ENCODE data around the gene NAA60. TPM values are rescaled to one million over a fixed set of nuclear protein-coding genes. Genes with fewer than 3 reads are reported as not detected.

Gene NAA60
- total RNA-seq, 1 experiment from 2014 or later: 39.4 TPM

DNA sequence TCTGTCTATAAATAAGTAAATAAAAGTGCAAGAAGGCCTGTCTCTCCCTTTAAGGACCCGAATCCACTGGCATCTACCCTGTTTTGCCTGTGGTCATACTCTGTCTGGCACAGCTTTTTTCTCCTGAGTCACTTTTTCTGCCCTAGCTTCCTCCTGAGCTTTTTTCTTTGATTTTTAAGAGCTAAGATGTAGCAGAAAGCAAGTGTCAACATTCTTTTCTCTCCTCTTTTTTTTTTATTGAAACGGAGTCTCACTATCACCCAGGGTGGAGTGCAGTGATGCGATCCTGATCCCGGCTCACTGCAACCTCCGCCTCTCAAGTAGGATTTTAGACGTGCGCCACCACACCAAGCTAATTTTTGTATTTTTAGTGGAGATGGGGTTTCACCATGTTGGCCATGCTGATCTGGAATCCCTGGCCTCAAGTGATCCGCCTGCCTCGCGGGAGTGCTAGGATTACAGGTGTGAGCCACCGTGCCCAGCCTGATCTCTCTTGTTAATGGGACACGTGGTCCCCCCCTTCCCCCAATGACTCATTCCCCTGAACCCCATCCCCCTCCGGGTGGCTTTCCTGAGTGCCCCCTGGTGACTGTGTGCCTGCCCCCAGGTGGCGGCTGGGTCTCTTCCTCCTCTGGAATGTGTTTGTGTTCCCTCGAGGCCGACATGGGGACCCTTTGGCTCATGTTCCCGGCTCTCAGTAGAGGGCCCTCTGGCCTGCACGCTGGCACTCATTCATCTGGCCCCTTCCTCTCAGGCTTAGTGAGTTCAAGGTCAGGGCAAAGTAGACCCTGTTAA lies 37.6 kb downstream of the NAA60 start:
- intact Hi-C loops (cut with micrococcal nuclease; ENCODE audit: unreplicated experiment): no loop called here
- no peak overlapping the region for H3K4me3 ChIP-seq (ENCODE audit: low read depth, low read length, poor library complexity, severe bottlenecking)
- DNase-seq (ENCODE audit: low spot score): peak; percentile 42
- no peaks in the 10 kb centered on the region for H3K27me3 ChIP-seq (replicated peaks; ENCODE audit: insufficient read depth, low read depth, low read length, poor library complexity)
- H3K27ac ChIP-seq (ENCODE audit: low read depth, low read length, poor library complexity, severe bottlenecking): peak overlapping the region; percentile 48
- no peaks in the 10 kb centered on the region for H3K9me3 ChIP-seq (ENCODE audit: low read depth, low read length, poor library complexity, severe bottlenecking)
- CTCF ChIA-PET: no interaction called here
- no TSS peak for BruUV-seq (replicated peaks)
- TF ChIP-seq EZH2 (IDR thresholded peaks at IDR 0.05; ENCODE audit: borderline replicate concordance, low read depth, low read length, poor library complexity, severe bottlenecking) (no peak), CTCF (conservative IDR thresholded peaks at IDR 0.05; ENCODE audit: low read depth, low read length) (no peak)
- peaks cover 6% of the 10 kb centered on the region for H3K36me3 ChIP-seq (ENCODE audit: insufficient read depth, low read length, poor library complexity, severe bottlenecking)
- peaks cover 3% of the 10 kb centered on the region for H3K4me1 ChIP-seq (ENCODE audit: insufficient read depth, low read length, poor library complexity, severe bottlenecking)
- POLR2A ChIA-PET (ENCODE audit: low non-redundant PET): no interaction called here

- peak overlapping the region; percentile 48 for H3K27ac ChIP-seq (ENCODE audit: low read depth, low read length, poor library complexity, severe bottlenecking)
- intact Hi-C loops (cut with micrococcal nuclease; ENCODE audit: unreplicated experiment): no loop called here
Observed at GRCh38 chr16:3481696-3482658, 38.5 kb downstream of the NAA60 start.

More at GRCh38 chr16:3481696-3482658, 38.5 kb downstream of the NAA60 start:
- no peaks in the 10 kb centered on the region for H3K27me3 ChIP-seq (replicated peaks; ENCODE audit: insufficient read depth, low read depth, low read length, poor library complexity)
- no peak for DNase-seq (ENCODE audit: low spot score)
- peaks cover 6% of the 10 kb centered on the region for H3K36me3 ChIP-seq (ENCODE audit: insufficient read depth, low read length, poor library complexity, severe bottlenecking)
- no peaks in the 10 kb centered on the region for H3K9me3 ChIP-seq (ENCODE audit: low read depth, low read length, poor library complexity, severe bottlenecking)
- no TSS peak for BruUV-seq (replicated peaks)
- H3K4me1 ChIP-seq (ENCODE audit: insufficient read depth, low read length, poor library complexity, severe bottlenecking): peaks cover 3% of the 10 kb centered on the region
- TF ChIP-seq CTCF (conservative IDR thresholded peaks at IDR 0.05; ENCODE audit: low read depth, low read length) (no peak), EZH2 (IDR thresholded peaks at IDR 0.05; ENCODE audit: borderline replicate concordance, low read depth, low read length, poor library complexity, severe bottlenecking) (no peak)
- POLR2A ChIA-PET (ENCODE audit: low non-redundant PET): no interaction called here
- CTCF ChIA-PET: no interaction called here
- H3K4me3 ChIP-seq (ENCODE audit: low read depth, low read length, poor library complexity, severe bottlenecking): no peak overlapping the region
